ENCODE data around the gene SLC25A13. TPM values are rescaled to one million over a fixed set of nuclear protein-coding genes. Genes with fewer than 3 reads are reported as not detected.

The SLC25A13 gene
- total and polyA plus RNA-seq, 9 of the 15 experiments (the other 6 are each of a cell fraction or from before 2014, with no cell fraction given): 21.4 to 80.2 (median 58.7) TPM

DNA sequence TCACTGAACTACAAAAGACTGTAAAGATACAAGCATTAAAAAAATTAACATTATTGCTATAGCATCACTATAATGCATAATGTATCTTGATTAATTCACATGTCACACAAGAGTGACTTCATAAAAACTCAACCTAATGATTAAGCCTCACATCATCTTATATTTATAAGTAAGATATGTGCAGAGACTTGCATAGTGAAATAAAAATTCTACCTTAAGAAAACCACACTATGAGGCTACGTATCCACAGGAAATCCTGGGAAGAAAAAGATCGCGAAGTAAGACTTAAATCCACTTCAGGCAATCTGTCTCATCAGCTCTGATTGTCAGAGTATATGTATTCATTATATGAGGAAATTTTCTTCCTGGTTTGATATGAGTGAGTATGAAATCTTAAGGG is 160.0 kb downstream of the SLC25A13 start:
- BruUV-seq (replicated peaks): no TSS peak

More for the DNA sequence above, 160.0 kb downstream of the SLC25A13 start:
- H3K79me2 ChIP-seq (ENCODE audit: control insufficient read depth, insufficient read depth, low read length): no peaks in the 10 kb centered on the region
- 96% methylated on average over 3 of the region's 3 CpGs for WGBS (ENCODE audit: insufficient coverage, low coverage, missing lambda C conversion rate)
- no peaks in the 10 kb centered on the region for H3K4me1 ChIP-seq (replicated peaks in 1 of 2; ENCODE audit: control insufficient read depth in 2 of 2, insufficient read depth in 2 of 2, low read length in 2 of 2)
- H3K9ac ChIP-seq (ENCODE audit: insufficient read depth in 1 of 2, low read depth in 2 of 2, low read length in 2 of 2): no peak overlapping the region
- peaks cover 31% of the 10 kb centered on the region; the same call in 2 of the 3 replicates for H3K36me3 ChIP-seq (ENCODE audit: control insufficient read depth, insufficient read depth, low read length)
- FAIRE-seq (no peak), DNase-seq (ENCODE audit: extremely low read depth in 1 of 4, low spot score in 3 of 4) (no peak), ATAC-seq (no peak)
- H3K4me2 ChIP-seq (ENCODE audit: insufficient read depth, low read length): no peak overlapping the region
- POLR2A ChIA-PET: no interaction called here
- H3K9me1 ChIP-seq (ENCODE audit: control insufficient read depth, insufficient read depth, low read length): no peaks in the 10 kb centered on the region
- no peaks in the 10 kb centered on the region for H3K27me3 ChIP-seq (ENCODE audit: control insufficient read depth in 2 of 2, insufficient read depth in 2 of 2, low read length in 2 of 2)
- CTCF ChIA-PET (ENCODE audit: low intra/inter-chr PET ratio): no interaction called here
- no peaks in the 10 kb centered on the region for H4K20me1 ChIP-seq (replicated peaks; ENCODE audit: control insufficient read depth, insufficient read depth, low read length)
- intact Hi-C loops (cut with micrococcal nuclease): no loop called here
- no peaks in the 10 kb centered on the region for H3K9me3 ChIP-seq (replicated peaks; ENCODE audit: control insufficient read depth, insufficient read depth, low read depth, low read length)
- no peak for TF ChIP-seq ZNF398 (CRISPR knock-in tag; IDR thresholded peaks at IDR 0.05)
- no peak for TF ChIP-seq PML (IDR thresholded peaks at IDR 0.05; ENCODE audit: low read length)
- TF ChIP-seq IFI16 (CRISPR knock-in tag; IDR thresholded peaks at IDR 0.05): no peak
- in situ Hi-C loops (cut with MboI): no loop called here
- H3K27ac ChIP-seq (ENCODE audit: extremely low read depth, low read depth, low read length): no peak overlapping the region
- no peak overlapping the region for H3K4me3 ChIP-seq
- no peak overlapping the region for H2AFZ ChIP-seq (ENCODE audit: low read depth, low read length)

Measured in K562 (cell line).